VCaP (cell line): ENCODE results near the gene RELT.

ENCODE experiments used
- H3K27ac ChIP-seq: fragments of 450-650 bp; 2 replicates; pipeline ENCODE4 v1.5.1; 2017
- TF ChIP-seq, protein P1 (sequence below): fragments of 450-650 bp; conservative IDR thresholded peaks from 2 replicates; pipeline ENCODE4 v1.5.1; 2017; ENCODE audit warnings: mild to moderate bottlenecking, moderate library complexity

The RELT gene

DNA sequence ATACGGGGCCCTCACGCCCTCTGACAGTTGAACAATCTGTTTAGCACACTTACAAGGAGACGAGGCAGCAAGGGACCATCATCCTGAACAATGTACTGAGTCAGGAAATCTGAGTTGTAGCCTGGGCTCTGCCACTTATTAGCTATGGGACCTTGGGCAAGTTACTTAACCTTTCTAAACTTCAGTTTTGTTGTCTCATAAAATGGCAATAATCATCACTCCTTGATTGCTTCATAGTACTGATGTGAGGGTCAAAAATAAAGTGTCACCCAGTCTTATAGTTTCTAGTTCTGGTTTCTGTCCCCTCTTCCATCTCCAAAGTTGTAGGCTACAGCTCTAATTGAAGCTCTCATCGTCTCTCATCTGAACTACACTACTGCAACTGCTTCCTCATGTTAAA lies 46.7 kb downstream of the RELT start:
- H3K27ac ChIP-seq: no peak overlapping the region
- TF ChIP-seq, protein P1, sequence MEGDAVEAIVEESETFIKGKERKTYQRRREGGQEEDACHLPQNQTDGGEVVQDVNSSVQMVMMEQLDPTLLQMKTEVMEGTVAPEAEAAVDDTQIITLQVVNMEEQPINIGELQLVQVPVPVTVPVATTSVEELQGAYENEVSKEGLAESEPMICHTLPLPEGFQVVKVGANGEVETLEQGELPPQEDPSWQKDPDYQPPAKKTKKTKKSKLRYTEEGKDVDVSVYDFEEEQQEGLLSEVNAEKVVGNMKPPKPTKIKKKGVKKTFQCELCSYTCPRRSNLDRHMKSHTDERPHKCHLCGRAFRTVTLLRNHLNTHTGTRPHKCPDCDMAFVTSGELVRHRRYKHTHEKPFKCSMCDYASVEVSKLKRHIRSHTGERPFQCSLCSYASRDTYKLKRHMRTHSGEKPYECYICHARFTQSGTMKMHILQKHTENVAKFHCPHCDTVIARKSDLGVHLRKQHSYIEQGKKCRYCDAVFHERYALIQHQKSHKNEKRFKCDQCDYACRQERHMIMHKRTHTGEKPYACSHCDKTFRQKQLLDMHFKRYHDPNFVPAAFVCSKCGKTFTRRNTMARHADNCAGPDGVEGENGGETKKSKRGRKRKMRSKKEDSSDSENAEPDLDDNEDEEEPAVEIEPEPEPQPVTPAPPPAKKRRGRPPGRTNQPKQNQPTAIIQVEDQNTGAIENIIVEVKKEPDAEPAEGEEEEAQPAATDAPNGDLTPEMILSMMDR: no peak

DNA sequence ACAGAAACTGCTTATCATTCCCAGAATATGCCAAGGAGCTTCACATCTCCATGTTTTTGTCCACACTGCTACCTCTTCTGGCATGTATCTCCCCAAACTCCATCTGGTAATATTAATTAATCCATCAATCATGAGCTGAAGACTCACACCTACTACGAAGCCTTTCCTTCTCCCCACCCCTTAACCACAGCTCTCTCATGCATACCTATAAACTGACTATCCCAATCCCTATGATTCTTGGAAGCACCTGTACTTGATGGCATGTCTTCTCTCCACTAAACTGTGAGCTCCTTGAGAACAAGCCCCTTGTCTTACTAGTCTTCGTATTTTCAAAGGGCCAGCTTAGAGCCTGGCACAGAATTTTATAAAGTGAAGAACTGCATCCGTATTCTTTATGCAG lies 47.3 kb downstream of the RELT start:
- TF ChIP-seq, protein P1: no peak
- no peak overlapping the region for H3K27ac ChIP-seq

DNA sequence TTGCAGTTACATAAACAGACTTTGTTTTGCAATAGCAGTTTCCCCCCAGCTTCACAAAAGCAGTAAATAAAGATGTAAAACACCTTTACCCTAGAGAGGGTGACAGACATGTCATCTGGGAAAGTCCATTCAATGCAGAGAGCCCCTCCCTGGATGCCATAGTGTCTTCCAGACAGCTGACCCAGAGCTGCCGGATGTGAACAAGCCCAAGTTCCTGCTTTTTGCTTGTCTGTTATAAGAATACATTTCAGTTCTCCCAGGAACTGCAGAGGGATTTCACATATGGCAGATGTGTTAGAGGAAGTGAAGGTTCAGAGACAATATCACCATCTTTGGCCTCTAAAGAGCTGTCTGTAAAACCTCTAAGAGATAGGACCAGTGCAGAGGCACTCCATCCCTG lies 48.9 kb downstream of the RELT start:
- TF ChIP-seq, protein P1: no peak
- no peak overlapping the region for H3K27ac ChIP-seq

DNA sequence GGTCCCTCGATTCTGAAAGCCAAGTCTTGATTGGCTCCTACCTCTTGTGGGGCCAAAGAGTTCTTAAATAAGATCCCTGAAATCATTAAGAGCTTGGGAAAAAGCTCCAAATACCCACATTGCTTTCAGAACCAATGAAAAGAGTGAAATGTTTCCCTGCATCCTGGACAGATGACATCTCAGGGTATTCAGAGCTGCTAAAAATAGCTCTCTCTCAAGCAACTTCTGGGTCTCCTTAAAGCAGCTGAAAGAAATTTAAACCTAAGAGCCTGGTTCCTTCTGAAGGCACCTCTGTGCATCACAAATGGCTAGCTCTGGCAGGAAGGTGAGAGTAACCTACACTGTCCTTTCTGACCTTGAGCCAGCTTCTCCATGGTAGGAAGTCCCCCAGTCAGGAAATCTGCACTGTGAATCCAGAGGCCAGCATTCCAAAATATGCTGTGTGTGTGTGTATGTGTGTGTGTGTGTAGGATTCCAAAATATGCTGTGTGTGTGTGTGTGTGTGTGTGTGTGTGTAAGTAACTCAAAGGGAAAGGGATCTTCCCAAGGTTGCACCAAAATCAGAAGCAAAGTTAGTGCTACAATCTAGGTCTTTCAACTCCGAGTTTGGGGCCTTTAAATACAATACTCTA lies 50.1 kb downstream of the RELT start:
- H3K27ac ChIP-seq: no peak overlapping the region
- TF ChIP-seq, protein P1: no peak

DNA sequence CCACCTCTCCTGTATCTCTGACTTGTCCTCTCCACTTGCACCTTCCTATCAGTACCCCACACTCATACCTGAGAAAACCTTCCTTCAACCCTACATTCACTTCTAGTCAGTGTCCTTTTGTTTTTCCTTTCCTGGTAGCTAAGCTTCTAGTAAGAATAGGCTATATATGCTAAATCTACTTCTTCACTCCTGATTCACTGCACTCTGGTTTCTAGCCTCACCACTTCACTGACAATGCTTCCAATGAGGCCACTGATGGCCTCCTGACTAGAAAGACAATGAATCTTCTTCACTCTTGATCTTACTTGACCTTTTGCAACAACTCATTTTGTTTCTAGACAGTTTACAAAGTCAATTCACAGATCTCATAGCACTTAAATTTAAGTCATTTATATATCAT lies 52.0 kb downstream of the RELT start:
- TF ChIP-seq, protein P1: no peak

DNA sequence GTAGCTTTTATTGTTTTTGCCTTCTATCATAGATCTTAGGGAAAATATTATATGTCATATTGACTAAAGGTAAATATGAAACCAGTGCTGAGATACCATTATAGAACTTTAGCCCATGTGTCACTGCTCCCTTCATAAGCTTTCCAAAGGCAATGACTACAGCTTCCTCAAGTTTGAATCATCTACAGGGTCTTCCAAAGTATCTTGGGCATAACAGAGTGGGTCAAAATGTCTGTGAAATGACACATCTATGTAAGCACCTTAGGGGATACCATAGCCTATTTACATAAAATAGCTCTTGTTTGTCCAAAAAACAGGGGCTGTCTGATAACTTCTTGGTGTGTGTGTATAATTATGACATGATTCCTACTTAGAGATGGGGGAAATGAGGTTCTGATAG lies 52.5 kb downstream of the RELT start:
- TF ChIP-seq, protein P1: no peak
- no peak overlapping the region for H3K27ac ChIP-seq

More for the DNA sequence above, 52.0 kb downstream of the RELT start:
- no peak overlapping the region for H3K27ac ChIP-seq

DNA sequence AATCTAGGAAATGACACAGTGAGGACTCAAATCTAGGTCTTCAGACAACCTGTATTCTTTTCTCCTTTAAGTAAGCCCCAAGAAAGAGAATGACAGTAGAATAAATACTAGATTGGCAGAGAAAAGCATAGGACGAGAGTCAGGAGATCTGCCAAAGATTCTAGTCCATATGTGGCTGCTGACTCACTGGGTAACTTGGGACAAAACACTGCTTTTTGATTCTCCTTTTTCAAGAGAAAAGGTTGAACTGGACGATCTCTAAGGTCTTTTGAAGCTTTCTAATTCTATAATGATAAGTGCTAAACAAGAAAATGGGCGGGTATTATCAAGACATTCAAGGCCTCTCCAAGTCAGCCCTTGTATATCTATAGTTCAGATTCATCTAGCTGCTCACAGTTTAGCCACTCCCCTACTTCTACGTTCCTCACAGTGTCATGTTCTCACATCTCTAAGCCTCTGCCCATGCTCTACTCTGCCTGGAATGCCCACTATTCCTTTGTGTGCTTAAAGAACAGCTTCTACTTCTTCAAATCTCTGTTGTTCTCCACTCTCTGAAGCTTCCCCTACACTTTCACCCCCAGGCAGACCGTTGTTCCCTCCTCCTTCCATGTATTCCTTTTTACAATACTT lies 53.0 kb downstream of the RELT start:
- no peak overlapping the region for H3K27ac ChIP-seq
- TF ChIP-seq, protein P1: no peak
